Measurements from ENCODE around the gene HOMEZ. TPM values are rescaled to one million over a fixed set of nuclear protein-coding genes. Genes with fewer than 3 reads are reported as not detected.
"Not testable (repeated sequence)": the region's sequence is repeated elsewhere in the genome, so short reads cannot be mapped to it uniquely, and the experiment has no call there.

The HOMEZ gene
- total RNA-seq, 1 experiment from 2014 or later: 7.1 TPM

DNA sequence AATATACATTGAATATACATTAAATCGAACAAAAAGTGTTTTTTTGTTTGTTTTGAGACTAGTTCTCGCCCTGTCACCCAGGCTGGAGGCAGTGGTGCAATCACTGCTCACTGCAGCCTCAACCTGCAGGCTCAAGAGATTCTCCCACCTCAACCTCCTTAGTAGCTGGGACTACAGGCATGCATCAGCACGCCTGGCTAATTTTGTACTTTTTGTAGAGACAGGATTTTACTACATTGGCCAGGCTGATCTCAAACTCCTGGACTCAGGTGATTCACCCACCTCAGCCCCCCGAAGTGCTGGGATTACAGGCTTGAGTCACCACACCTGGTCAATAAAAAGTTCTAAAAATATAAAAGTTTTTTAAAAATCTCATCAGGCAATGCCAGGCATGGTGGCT is 58.4 kb downstream of the HOMEZ start:
- DNase-seq (ENCODE audit: low read depth): no peak

DNA sequence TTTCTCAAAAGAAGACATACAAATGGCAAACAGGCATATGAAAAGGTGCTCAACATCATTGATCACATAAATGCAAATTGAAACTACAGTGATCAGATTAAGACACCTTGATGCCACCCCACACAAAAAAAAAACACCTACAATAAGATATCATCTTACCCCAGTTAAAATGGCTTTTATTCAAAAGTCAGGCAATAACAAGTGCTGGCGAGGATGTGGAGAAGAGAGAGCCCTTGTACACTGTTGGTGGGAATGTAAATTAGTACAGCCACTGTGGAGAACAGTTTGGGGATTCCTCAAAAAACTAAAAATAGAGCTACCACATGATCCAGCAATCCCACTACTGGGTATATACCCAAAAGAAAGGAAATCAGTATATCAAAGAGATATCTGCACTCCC is 61.0 kb downstream of the HOMEZ start:
- DNase-seq (ENCODE audit: low read depth): not testable (repeated sequence)

Other genes starting within 250 kb of the HOMEZ start
- gene PSMB11, start 243.9 kb downstream of the HOMEZ start, total RNA-seq (2014; rRNA removed): not detected in 2 replicates
- 10.4 and 11.0 TPM in 2 replicates for gene CDH24, start 228.6 kb downstream of the HOMEZ start, total RNA-seq (2014; rRNA removed)
- 78.7 and 106 TPM in 2 replicates for gene ACIN1, start 191.0 kb downstream of the HOMEZ start, total RNA-seq (2014; rRNA removed)
- 41.9 and 47.0 TPM in 2 replicates for gene C14orf119, start 190.6 kb downstream of the HOMEZ start, total RNA-seq (2014; rRNA removed)
- not detected in 2 replicates for gene CIROP, start 181.1 kb downstream of the HOMEZ start, total RNA-seq (2014; rRNA removed)
- 0.11 TPM in 1 of 2 replicates, not detected in the other for gene CEBPE, start 166.9 kb downstream of the HOMEZ start, total RNA-seq (2014; rRNA removed)
- 2.4 and 3.4 TPM in 2 replicates for gene SLC7A8, start 102.5 kb downstream of the HOMEZ start, total RNA-seq (2014; rRNA removed)
- not detected in 2 replicates for gene RNF212B, start 48.2 kb downstream of the HOMEZ start, total RNA-seq (2014; rRNA removed)
- gene PPP1R3E, start 16.7 kb upstream of the HOMEZ start, total RNA-seq (2014; rRNA removed): 2.9 and 5.0 TPM in 2 replicates
- 17.3 and 20.4 TPM in 2 replicates for gene BCL2L2, start 20.7 kb upstream of the HOMEZ start, total RNA-seq (2014; rRNA removed)
- 86.7 and 92.7 TPM in 2 replicates for gene PABPN1, start 35.3 kb upstream of the HOMEZ start, total RNA-seq (2014; rRNA removed)
- gene SLC22A17, start 66.8 kb upstream of the HOMEZ start, total RNA-seq (2014; rRNA removed): 13.5 and 16.0 TPM in 2 replicates
- gene EFS, start 79.0 kb upstream of the HOMEZ start, total RNA-seq (2014; rRNA removed): not detected in 2 replicates
- not detected in 2 replicates for gene IL25, start 86.7 kb upstream of the HOMEZ start, total RNA-seq (2014; rRNA removed)
- not detected in 2 replicates for gene CMTM5, start 90.9 kb upstream of the HOMEZ start, total RNA-seq (2014; rRNA removed)
- not detected in 2 replicates for gene MYH6, start 122.1 kb upstream of the HOMEZ start, total RNA-seq (2014; rRNA removed)
- gene MYH7, start 149.5 kb upstream of the HOMEZ start, total RNA-seq (2014; rRNA removed): 0.06 and 0.17 TPM in 2 replicates
- gene NGDN, start 183.6 kb upstream of the HOMEZ start, total RNA-seq (2014; rRNA removed): 37.1 and 41.3 TPM in 2 replicates